Lung (tissue), 12 donors: ENCODE measurements around the gene BCAS3. TPM values are rescaled to one million over a fixed set of nuclear protein-coding genes. Genes with fewer than 3 reads are reported as not detected.

Source experiments
- ATAC-seq: fragments of 200-7000 bp; cut with Tn5 transposase; one replicate; pipeline ENCODE4 v1.9.1; 2020; ENCODE audit warnings: moderate number of reproducible peaks; ENCODE audit not compliant: insufficient read depth, low FRiP score
- DNase-seq, 3 donors: peaks; one replicate each; pipeline ENCODE4 v3.0.0-alpha.2; 2013 to 2017
- H3K27ac ChIP-seq, 2 donors: one replicate each; pipeline ENCODE4 v1.5.1; 2013; ENCODE audit warnings: mild to moderate bottlenecking in 2 of 2, moderate library complexity in 2 of 2, control low read depth in 1 of 2, inconsistent platforms in 1 of 2, low read depth in 1 of 2, low read length in 1 of 2
- H3K27me3 ChIP-seq, 3 donors: one replicate each; pipeline ENCODE4 v1.5.1; 2013; ENCODE audit warnings: low read length in 2 of 3; ENCODE audit not compliant: control insufficient read depth in 3 of 3, insufficient read depth in 3 of 3
- H3K36me3 ChIP-seq, 4 donors: one replicate each; pipeline ENCODE4 v1.5.1; 2013; ENCODE audit warnings: low read length in 4 of 4, mild to moderate bottlenecking in 1 of 4, moderate library complexity in 1 of 4; ENCODE audit not compliant: control insufficient read depth in 4 of 4, insufficient read depth in 4 of 4
- H3K4me1 ChIP-seq, 5 donors: one replicate each; pipeline ENCODE4 v1.5.1; 2013; ENCODE audit warnings: low read length in 5 of 5, mild to moderate bottlenecking in 2 of 5, moderate library complexity in 1 of 5; ENCODE audit not compliant: control insufficient read depth in 5 of 5, insufficient read depth in 5 of 5
- H3K4me3 ChIP-seq: one replicate; pipeline ENCODE4 v1.5.1; 2013; ENCODE audit warnings: mild to moderate bottlenecking, control low read depth, moderate library complexity
- H3K9ac ChIP-seq, 2 donors: one replicate each; pipeline ENCODE4 v1.5.1; 2013; ENCODE audit warnings: low read length in 2 of 2, control low read depth in 1 of 2; ENCODE audit not compliant: insufficient read depth in 1 of 2
- H3K9me3 ChIP-seq, 4 donors: one replicate each; pipeline ENCODE4 v1.5.1; 2013; ENCODE audit warnings: low read length in 3 of 4, mild to moderate bottlenecking in 1 of 4, moderate library complexity in 1 of 4; ENCODE audit not compliant: control insufficient read depth in 4 of 4, insufficient read depth in 3 of 4
- CTCF ChIP-seq: IDR thresholded peaks from 2 replicates; pipeline ENCODE4 v1.5.1; 2012; ENCODE audit warnings: mild to moderate bottlenecking; ENCODE audit errors: control extremely low read depth, extremely low read depth
- WGBS, 2 donors: extraction: QIAGEN DNeasy Blood & Tissue Kit; methylation state at CpG; one replicate each; pipeline ENCODE4 v1.1.7; 2013; 5-methylcytosine and 5-hydroxymethylcytosine counted together
- polyA plus RNA-seq, 2 donors: library from polyadenylated mRNA; stranded (reverse); fragments of 200-250 nt; gene quantifications; one replicate each; pipeline ENCODE4 v1.2.1, GENCODE V29; 2013
- total RNA-seq, 2 donors: library from RNA; depleted of rRNA in 1 of 2; stranded (reverse); fragments of >200 nt in 1 of 2; gene quantifications; one replicate each; pipeline ENCODE4 v1.2.1, GENCODE V29; 2014 to 2021
- donor health status: control.
- donor health status: control.
- donor health status: Bipolar disorder and iron deficiency.
- donor health status: healthy.
- donor health status: DM: yes; HTN: yes; CAD: no.

BCAS3 gene
- total and polyA plus RNA-seq, 4 donors = 4.0 to 101 (median 20.3) TPM

GRCh38 chr17:61316633-61317032 is 639.0 kb downstream of the BCAS3 start:
- Histone ChIP-seq H3K27me3 (no peaks in the 10 kb centered on the region), H3K36me3 (no peaks in the 10 kb centered on the region), H3K9me3 (no peaks in the 10 kb centered on the region), H3K4me3 (no peak overlapping the region), H3K27ac (no peak overlapping the region), H3K9ac (no peak overlapping the region), H3K4me1 (peaks cover 5 to 49% (median 15%) of the 10 kb centered on the region in 5 donors)
- ATAC-seq (no peak), DNase-seq (no peak)
- TF ChIP-seq CTCF = no peak
- 91 to 95% methylated on average over 6 of the region's 6 CpGs for WGBS, 2 donors

- no peak for TF ChIP-seq CTCF
- H3K4me1 ChIP-seq = peaks cover 5 to 47% (median 15%) of the 10 kb centered on the region in 5 donors
- H3K9me3 ChIP-seq = no peaks in the 10 kb centered on the region
- no peak overlapping the region for H3K27ac ChIP-seq
- no peak for DNase-seq
- H3K4me3 ChIP-seq = no peak overlapping the region
- H3K27me3 ChIP-seq = no peaks in the 10 kb centered on the region
- no peaks in the 10 kb centered on the region for H3K36me3 ChIP-seq
- no peak for ATAC-seq
- 96 to 97% methylated on average over 11 of the region's 11 CpGs for WGBS, 2 donors
- no peak overlapping the region for H3K9ac ChIP-seq
Measured at GRCh38 chr17:61317779-61318178, 640.1 kb downstream of the BCAS3 start.

GRCh38 chr17:61318684-61319098 is 641.0 kb downstream of the BCAS3 start:
- H3K27me3 ChIP-seq = no peaks in the 10 kb centered on the region
- WGBS, 2 donors = 78 to 82% methylated on average over 5 of the region's 5 CpGs
- no peak for TF ChIP-seq CTCF
- DNase-seq (no peak), ATAC-seq (no peak)
- H3K27ac ChIP-seq = no peak overlapping the region
- H3K4me1 ChIP-seq = peaks cover 6 to 47% (median 10%) of the 10 kb centered on the region in 5 donors
- no peaks in the 10 kb centered on the region for H3K36me3 ChIP-seq
- no peaks in the 10 kb centered on the region for H3K9me3 ChIP-seq
- no peak overlapping the region for H3K9ac ChIP-seq
- no peak overlapping the region for H3K4me3 ChIP-seq

GRCh38 chr17:61321344-61321743 is 643.7 kb downstream of the BCAS3 start:
- H3K9ac ChIP-seq = no peak overlapping the region
- no peak for TF ChIP-seq CTCF
- H3K36me3 ChIP-seq = no peaks in the 10 kb centered on the region
- ATAC-seq (no peak), DNase-seq (no peak)
- H3K9me3 ChIP-seq = no peaks in the 10 kb centered on the region
- no peak overlapping the region for H3K27ac ChIP-seq
- H3K27me3 ChIP-seq = no peaks in the 10 kb centered on the region
- H3K4me3 ChIP-seq = no peak overlapping the region
- peaks cover 0 to 52% (median 20%) of the 10 kb centered on the region in 5 donors for H3K4me1 ChIP-seq
- 90 to 92% methylated on average over 6 of the region's 6 CpGs for WGBS, 2 donors
